OCI-LY7 (cell line): ENCODE measurements around the gene HRK.

ENCODE experiments used
- CTCF ChIP-seq: fragments of 200-600 bp; sonication (generic); conservative IDR thresholded peaks from 2 replicates; pipeline ENCODE4 v1.5.1; 2014; ENCODE audit warnings: mild to moderate bottlenecking, antibody characterized with exemption, low read length, moderate library complexity, mixed read lengths
- EZH2phosphoT487 ChIP-seq: fragments of 200-600 bp; sonication (generic); IDR thresholded peaks from 2 replicates; pipeline ENCODE4 v1.6.1; 2018; ENCODE audit warnings: low read depth, borderline replicate concordance, mild to moderate bottlenecking, mixed run types, antibody characterized with exemption, low read length, moderate library complexity, mixed read lengths

GRCh38 chr12:116812238-116812637 is 69.0 kb downstream of the HRK start:
- TF ChIP-seq CTCF (no peak), EZH2phosphoT487 (no peak)
